ENCODE measurements around the gene RCBTB2. TPM values are rescaled to one million over a fixed set of nuclear protein-coding genes. Genes with fewer than 3 reads are reported as not detected.

Gene RCBTB2
- total RNA-seq, 4 donors from 2014 or later: 5.2 to 8.1 (median 6.1) TPM

GRCh38 chr13:48527955-48528354, 4.9 kb downstream of the RCBTB2 start:
- H3K4me1 ChIP-seq: peaks cover 0 to 10% (median 3%) of the 10 kb centered on the region in 4 donors
- no peaks in the 10 kb centered on the region for H3K27me3 ChIP-seq
- DNase-seq: no peak
- 70 to 76% methylated on average over 2 of the region's 2 CpGs for WGBS, 2 donors (ENCODE audit: low coverage in 1 of 2)
- intact Hi-C loops (cut with DNase I; ENCODE audit: low total_unique reads) (no loop called here), in situ Hi-C loops (cut with MboI; ENCODE audit: low pct_ligation_motif_present in 1 of 4, low pct_unique_long_range_greater_than_20kb in 1 of 4, low sequenced_read_pairs in 3 of 4) (no loop called here)
- H3K9me3 ChIP-seq: no peaks in the 10 kb centered on the region
- H3K4me3 ChIP-seq: no peak overlapping the region
- TF ChIP-seq CTCF (IDR thresholded peaks at IDR 0.05) (no peak), EP300 (IDR thresholded peaks at IDR 0.05; ENCODE audit: low read depth) (no peak), POLR2A (IDR thresholded peaks at IDR 0.05) (no peak), POLR2AphosphoS5 (IDR thresholded peaks at IDR 0.05) (no peak)
- no peak overlapping the region for H3K27ac ChIP-seq
- H3K36me3 ChIP-seq: no peaks in the 10 kb centered on the region

DNA sequence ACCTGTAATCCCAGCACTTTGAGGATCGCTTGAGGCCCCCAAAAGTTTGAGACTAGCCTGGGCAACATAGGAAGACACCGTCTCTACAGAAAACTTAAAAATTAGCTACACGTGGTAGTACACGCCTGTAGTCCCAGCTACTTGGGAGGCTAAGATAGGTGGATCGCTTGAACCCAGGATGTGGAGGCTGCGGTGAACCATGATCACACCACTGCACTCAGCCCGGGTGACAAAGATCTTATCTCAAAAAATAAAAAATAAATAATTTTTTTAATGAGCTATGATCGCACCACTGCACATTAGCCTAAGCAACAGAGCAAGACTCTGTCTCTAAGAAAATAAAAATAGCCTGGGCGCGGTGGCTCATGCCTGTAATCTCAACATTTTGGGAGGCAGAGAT, 6.6 kb downstream of the RCBTB2 start:
- intact Hi-C loops (cut with DNase I; ENCODE audit: low total_unique reads): no loop called here
- Histone ChIP-seq H3K4me3 (no peak overlapping the region), H3K27me3 (no peaks in the 10 kb centered on the region), H3K9me3 (no peaks in the 10 kb centered on the region), H3K36me3 (no peaks in the 10 kb centered on the region), H3K27ac (no peak overlapping the region), H3K4me1 (peaks cover 0 to 3% (median 1%) of the 10 kb centered on the region in 4 donors)
- TF ChIP-seq POLR2A (IDR thresholded peaks at IDR 0.05) (no peak), EP300 (IDR thresholded peaks at IDR 0.05; ENCODE audit: low read depth) (no peak), POLR2AphosphoS5 (IDR thresholded peaks at IDR 0.05) (no peak), CTCF (IDR thresholded peaks at IDR 0.05) (no peak)
- in situ Hi-C loops (cut with MboI; ENCODE audit: low pct_ligation_motif_present in 1 of 4, low pct_unique_long_range_greater_than_20kb in 1 of 4, low sequenced_read_pairs in 3 of 4): no loop called here
- 95 to 98% methylated on average over 9 to 10 of the region's 10 CpGs for WGBS, 2 donors (ENCODE audit: low coverage in 1 of 2)
- no peak for DNase-seq

- DNase-seq: no peak
- H3K4me1 ChIP-seq: no peaks in the 10 kb centered on the region
- no peaks in the 10 kb centered on the region for H3K9me3 ChIP-seq
- WGBS, 2 donors (ENCODE audit: low coverage in 1 of 2): 97% methylated on average over 1 of the region's 1 CpG; no CpG with 5 or more reads in 1 of the 2 donors
- H3K36me3 ChIP-seq: no peaks in the 10 kb centered on the region
- no peak overlapping the region for H3K4me3 ChIP-seq
- intact Hi-C loops (cut with DNase I; ENCODE audit: low total_unique reads) (no loop called here), in situ Hi-C loops (cut with MboI; ENCODE audit: low pct_ligation_motif_present in 1 of 4, low pct_unique_long_range_greater_than_20kb in 1 of 4, low sequenced_read_pairs in 3 of 4) (no loop called here)
- no peak for TF ChIP-seq POLR2AphosphoS5 (IDR thresholded peaks at IDR 0.05)
- no peak for TF ChIP-seq CTCF (IDR thresholded peaks at IDR 0.05)
- TF ChIP-seq EP300 (IDR thresholded peaks at IDR 0.05; ENCODE audit: low read depth): no peak
- no peak for TF ChIP-seq POLR2A (IDR thresholded peaks at IDR 0.05)
- H3K27ac ChIP-seq: no peak overlapping the region
- no peaks in the 10 kb centered on the region for H3K27me3 ChIP-seq
Observed at GRCh38 chr13:48518083-48518482, 14.8 kb downstream of the RCBTB2 start.

GRCh38 chr13:48515732-48516131, 17.1 kb downstream of the RCBTB2 start:
- no peak for DNase-seq
- H3K4me3 ChIP-seq: no peak overlapping the region
- H3K27ac ChIP-seq: no peak overlapping the region
- no peaks in the 10 kb centered on the region for H3K36me3 ChIP-seq
- in situ Hi-C loops (cut with MboI; ENCODE audit: low pct_ligation_motif_present in 1 of 4, low pct_unique_long_range_greater_than_20kb in 1 of 4, low sequenced_read_pairs in 3 of 4): no loop called here
- H3K27me3 ChIP-seq: no peaks in the 10 kb centered on the region
- WGBS, 2 donors (ENCODE audit: low coverage in 1 of 2): 100% methylated on average over 1 to 6 of the region's 6 CpGs
- TF ChIP-seq POLR2A (IDR thresholded peaks at IDR 0.05): no peak
- no peak for TF ChIP-seq POLR2AphosphoS5 (IDR thresholded peaks at IDR 0.05)
- H3K4me1 ChIP-seq: no peaks in the 10 kb centered on the region
- intact Hi-C loops (cut with DNase I; ENCODE audit: low total_unique reads): no loop called here
- no peaks in the 10 kb centered on the region for H3K9me3 ChIP-seq

DNA sequence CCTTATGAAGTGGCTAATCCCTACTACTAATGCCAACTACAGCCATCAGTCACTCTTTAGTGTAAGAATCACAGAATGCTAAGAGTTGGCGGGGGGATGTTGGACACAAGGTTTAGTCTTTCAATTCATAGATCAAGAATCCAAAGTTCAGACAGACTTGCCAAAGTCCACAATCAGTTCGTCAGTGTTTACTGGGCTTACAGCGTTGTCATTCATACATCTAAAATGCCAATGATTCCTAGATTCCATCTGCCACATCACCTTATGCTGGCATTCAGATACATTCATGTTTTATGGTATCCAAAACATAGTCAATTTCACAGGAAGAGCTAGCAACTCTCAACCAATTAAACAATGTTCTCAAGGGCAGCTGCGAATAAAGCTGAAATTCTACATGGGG, 18.1 kb downstream of the RCBTB2 start:
- Histone ChIP-seq H3K4me1 (no peaks in the 10 kb centered on the region), H3K4me3 (no peak overlapping the region), H3K27ac (no peak overlapping the region), H3K27me3 (no peaks in the 10 kb centered on the region), H3K9me3 (no peaks in the 10 kb centered on the region), H3K36me3 (no peaks in the 10 kb centered on the region)
- no peak for TF ChIP-seq CTCF (IDR thresholded peaks at IDR 0.05)
- TF ChIP-seq POLR2A (IDR thresholded peaks at IDR 0.05): no peak
- TF ChIP-seq POLR2AphosphoS5 (IDR thresholded peaks at IDR 0.05): no peak
- TF ChIP-seq EP300 (IDR thresholded peaks at IDR 0.05; ENCODE audit: low read depth): no peak
- DNase-seq: no peak
- 93% methylated on average over 4 of the region's 4 CpGs for WGBS, 2 donors (ENCODE audit: low coverage in 1 of 2)
- intact Hi-C loops (cut with DNase I; ENCODE audit: low total_unique reads) (no loop called here), in situ Hi-C loops (cut with MboI; ENCODE audit: low pct_ligation_motif_present in 1 of 4, low pct_unique_long_range_greater_than_20kb in 1 of 4, low sequenced_read_pairs in 3 of 4) (no loop called here)
